B cell (primary cell): Measurements from ENCODE around the gene SPTB. TPM values are rescaled to one million over a fixed set of nuclear protein-coding genes. Genes with fewer than 3 reads are reported as not detected.

Source experiments
- ATAC-seq: fragments of 200-7000 bp; cut with Tn5 transposase; one replicate; pipeline ENCODE4 v1.10.0; 2021; ENCODE audit warnings: low read depth, mild to moderate bottlenecking, moderate number of reproducible peaks, moderate library complexity
- CTCF ChIA-PET: fragments of 350-600 bp; sonication (Branson Sonifier 250); formaldehyde crosslinking; loops from one replicate; lab custom pipeline; 2021; ENCODE audit warnings: antibody characterized with exemption, inconsistent platforms; lab: Charles Lee
- POLR2A ChIA-PET: fragments of 350-600 bp; sonication (Branson Sonifier 250); formaldehyde crosslinking; loops from one replicate; lab custom pipeline; 2021; ENCODE audit warnings: antibody characterized with exemption; lab: Charles Lee
- DNase-seq: peaks from one replicate; pipeline ENCODE4 v3.0.0; 2013
- H2AFZ ChIP-seq: 2 replicates; pipeline ENCODE4 v1.6.1; 2012; ENCODE audit warnings: mild to moderate bottlenecking, low read depth, low read length; ENCODE audit not compliant: insufficient read depth, poor library complexity, severe bottlenecking
- H3K27ac ChIP-seq, 2 donors: 1 replicate in 1 of 2; 2 replicates in 1 of 2; pipeline ENCODE4 v1.5.1; 2012 to 2013; ENCODE audit warnings: low read length in 2 of 2, mild to moderate bottlenecking in 2 of 2, moderate library complexity in 1 of 2
- H3K27me3 ChIP-seq, 4 experiments: fragments of 200-600 bp in 1 of 4; sonication (generic) in 1 of 4; replicated peaks in 1 of 4; 1 replicate in 2 of 4; 2 replicates in 2 of 4; pipeline versions ENCODE4 v1.6.1 to v1.7.0; 2013 to 2016; ENCODE audit warnings: low read length in 3 of 4, mild to moderate bottlenecking in 2 of 4, mixed read lengths in 1 of 4, moderate library complexity in 1 of 4; ENCODE audit not compliant: insufficient read depth in 4 of 4, control insufficient read depth in 3 of 4; ENCODE audit errors: control extremely low read depth in 1 of 4
- H3K36me3 ChIP-seq, 2 experiments: replicated peaks in 1 of 2; 1 replicate in 1 of 2; 2 replicates in 1 of 2; pipeline versions ENCODE4 v1.6.1 to v1.7.1; 2013; ENCODE audit warnings: low read length in 1 of 2; ENCODE audit not compliant: insufficient read depth in 2 of 2, control insufficient read depth in 1 of 2; ENCODE audit errors: control extremely low read depth in 1 of 2, extremely low read depth in 1 of 2
- H3K4me1 ChIP-seq, 2 donors: fragments of 200-600 bp in 1 of 2; sonication (generic) in 1 of 2; 1 replicate in 1 of 2; 2 replicates in 1 of 2; pipeline versions ENCODE4 v1.5.1 to v1.6.1; 2013 to 2017; ENCODE audit warnings: low read length in 2 of 2; ENCODE audit not compliant: control insufficient read depth in 2 of 2, insufficient read depth in 2 of 2
- H3K4me2 ChIP-seq: replicated peaks from 2 replicates; pipeline ENCODE3; 2012; ENCODE audit warnings: mild to moderate bottlenecking, low read depth, low read length; ENCODE audit not compliant: poor library complexity, severe bottlenecking
- H3K4me3 ChIP-seq, 5 experiments: fragments of 200-600 bp in 1 of 5; sonication (generic) in 1 of 5; 1 replicate in 3 of 5; 2 replicates in 2 of 5; pipeline versions ENCODE4 v1.5.1 to v1.7.0; 2011 to 2016; ENCODE audit warnings: low read length in 4 of 5, mild to moderate bottlenecking in 4 of 5, low read depth in 2 of 5, control low read depth in 1 of 5, moderate library complexity in 1 of 5; ENCODE audit not compliant: insufficient read depth in 1 of 5; ENCODE audit errors: control extremely low read depth in 1 of 5, extremely low read depth in 1 of 5
- H3K79me2 ChIP-seq: fragments of 200-600 bp; sonication (generic); one replicate; pipeline ENCODE4 v1.6.0; 2016; ENCODE audit warnings: low read length; ENCODE audit not compliant: control insufficient read depth, insufficient read depth
- H3K9ac ChIP-seq: fragments of 200-600 bp; sonication (generic); 2 replicates; pipeline ENCODE4 v1.6.1; 2017; ENCODE audit warnings: mild to moderate bottlenecking, low read length, moderate library complexity
- H3K9me3 ChIP-seq, 3 donors: one replicate each; pipeline versions ENCODE4 v1.6.1 to v1.7.1; 2013; ENCODE audit warnings: low read length in 2 of 3; ENCODE audit not compliant: control insufficient read depth in 2 of 3, insufficient read depth in 1 of 3; ENCODE audit errors: control extremely low read depth in 1 of 3
- H4K20me1 ChIP-seq: 2 replicates; pipeline ENCODE4 v1.6.0; 2012; ENCODE audit warnings: mild to moderate bottlenecking, low read length; ENCODE audit not compliant: insufficient read depth, control insufficient read depth, poor library complexity, severe bottlenecking
- H3K27ac Mint-ChIP-seq: one replicate; pipeline ENCODE4 v1.8.0; 2021; ENCODE audit warnings: mixed read lengths
- H3K27me3 Mint-ChIP-seq: one replicate; pipeline ENCODE4 v1.8.0; 2021; ENCODE audit warnings: mixed read lengths
- H3K4me1 Mint-ChIP-seq: one replicate; pipeline ENCODE4 v1.8.0; 2021; ENCODE audit warnings: mixed read lengths
- H3K4me3 Mint-ChIP-seq: one replicate; pipeline ENCODE4 v1.8.0; 2021; ENCODE audit warnings: mixed read lengths
- H3K9me3 Mint-ChIP-seq: one replicate; pipeline ENCODE4 v1.8.0; 2022; ENCODE audit warnings: mixed read lengths; ENCODE audit not compliant: insufficient read depth
- CTCF ChIP-seq: fragments of 200-600 bp; IDR thresholded peaks from one replicate; pipeline ENCODE4 v1.8.0; 2022; ENCODE audit warnings: antibody characterized with exemption, mild to moderate bottlenecking
- EZH2 ChIP-seq: IDR thresholded peaks from 2 replicates; pipeline ENCODE4 v1.6.1; 2012; ENCODE audit warnings: borderline replicate concordance, low read depth, mild to moderate bottlenecking, moderate library complexity, low read length; ENCODE audit not compliant: insufficient read depth, poor library complexity, severe bottlenecking
- WGBS: methylation state at CpG from one replicate; pipeline ENCODE4 v1.1.5; 2013; ENCODE audit warnings: missing lambda C conversion rate; ENCODE audit not compliant: insufficient coverage; 5-methylcytosine and 5-hydroxymethylcytosine counted together
- intact Hi-C: fragments of 100-400 bp; cut with micrococcal nuclease; formaldehyde crosslinking; loops from one replicate; pipeline ENCODE4 v1.10.0; 2022
- polyA plus RNA-seq: library from polyadenylated mRNA; depleted of rRNA; stranded (reverse); fragments of >200 nt; gene quantifications from 2 replicates; pipeline ENCODE4 v1.2.3, GENCODE V29; 2012
- total RNA-seq, 2 donors: library from RNA; stranded (reverse); fragments of 120-200 nt in 1 of 2; gene quantifications; 1 replicate in 1 of 2; 2 replicates in 1 of 2; pipeline versions ENCODE4 v1.2.3 to v1.2.4, GENCODE V29; 2013 to 2022

Gene SPTB
- total and polyA plus RNA-seq, 2 donors (not counting 1 experiment from before 2014, with no cell fraction given): 0.12 TPM; not detected in 1

- DNase-seq (no peak), ATAC-seq (no peak)
- Histone ChIP-seq H2AFZ (no peak overlapping the region), H3K4me2 (no peak overlapping the region), H3K4me1 (no peaks in the 10 kb centered on the region), H3K36me3 (no peaks in the 10 kb centered on the region), H3K79me2 (no peaks in the 10 kb centered on the region), H3K9me3 (peaks cover 0 to 3% (median 0%) of the 10 kb centered on the region in 3 donors), H4K20me1 (no peaks in the 10 kb centered on the region), H3K27ac (no peak overlapping the region), H3K27me3 (peaks cover 0 to 9% (median 0%) of the 10 kb centered on the region in 4 experiments), H3K4me3 (no peak overlapping the region), H3K9ac (no peak overlapping the region)
- CTCF ChIA-PET: no interaction called here
- Mint-ChIP-seq H3K9me3 (no peaks in the 10 kb centered on the region), H3K27ac (no peak overlapping the region), H3K4me3 (no peak overlapping the region), H3K4me1 (no peaks in the 10 kb centered on the region), H3K27me3 (peaks cover 14% of the 10 kb centered on the region)
- POLR2A ChIA-PET: no interaction called here
- 95% methylated on average over 11 of the region's 13 CpGs for WGBS
- intact Hi-C loops: no loop called here
- no peak for TF ChIP-seq EZH2
Measured at GRCh38 chr14:64753374-64753773, 126.3 kb downstream of the SPTB start.

- no peaks in the 10 kb centered on the region for H3K4me1 Mint-ChIP-seq
- intact Hi-C loops: no loop called here
- 94% methylated on average over 2 of the region's 6 CpGs for WGBS
- H3K4me1 ChIP-seq: no peaks in the 10 kb centered on the region
- H3K27me3 Mint-ChIP-seq: peaks cover 14% of the 10 kb centered on the region
- H3K9ac ChIP-seq: no peak overlapping the region
- ATAC-seq (no peak), DNase-seq (no peak)
- CTCF ChIA-PET: no interaction called here
- no peak overlapping the region for H2AFZ ChIP-seq
- H3K36me3 ChIP-seq: no peaks in the 10 kb centered on the region
- no peak overlapping the region for H3K4me3 ChIP-seq
- H3K27ac Mint-ChIP-seq: no peak overlapping the region
- peaks cover 0 to 9% (median 0%) of the 10 kb centered on the region in 4 experiments for H3K27me3 ChIP-seq
- POLR2A ChIA-PET: no interaction called here
- H3K9me3 ChIP-seq: peaks cover 0 to 3% (median 0%) of the 10 kb centered on the region in 3 donors
- no peaks in the 10 kb centered on the region for H4K20me1 ChIP-seq
- no peak overlapping the region for H3K4me3 Mint-ChIP-seq
- H3K4me2 ChIP-seq: no peak overlapping the region
- H3K79me2 ChIP-seq: no peaks in the 10 kb centered on the region
- H3K27ac ChIP-seq: no peak overlapping the region
- TF ChIP-seq EZH2 (no peak), CTCF (no peak)
- H3K9me3 Mint-ChIP-seq: no peaks in the 10 kb centered on the region
Measured at GRCh38 chr14:64752909-64753308, 126.8 kb downstream of the SPTB start.
